Panc1 (cell line): ENCODE results near the gene ABLIM2. TPM values are rescaled to one million over a fixed set of nuclear protein-coding genes. Genes with fewer than 3 reads are reported as not detected.

Source experiments
- ATAC-seq: fragments of 200-7000 bp; cut with Tn5 transposase; 2 replicates; pipeline ENCODE4 v1.9.1; 2020; ENCODE audit warnings: mild to moderate bottlenecking, moderate library complexity
- BruUV-seq: library from RNA; stranded (reverse); fragments of 400-500 nt; replicated peaks from 2 replicates; lab custom pipeline; 2021; lab: Mats Ljungman, UMichigan
- CTCF ChIA-PET: fragments of 300-600 bp; sonication (Branson Sonifier 250); formaldehyde crosslinking; loops from one replicate; lab custom pipeline; 2022; ENCODE audit warnings: antibody characterized with exemption; lab: Charles Lee
- POLR2A ChIA-PET: fragments of 300-600 bp; sonication (Branson Sonifier 250); formaldehyde crosslinking; loops from one replicate; lab custom pipeline; 2022; ENCODE audit warnings: antibody characterized with exemption; lab: Charles Lee
- DNase-seq: peaks from one replicate; pipeline ENCODE4 v3.0.0-alpha.2; 2010; ENCODE audit warnings: low read depth, low spot score
- H3K27ac ChIP-seq: 2 replicates; pipeline ENCODE4 v1.5.1; 2011; ENCODE audit warnings: mild to moderate bottlenecking, low read length, inconsistent platforms
- H3K27me3 ChIP-seq: fragments of 200-500 bp; sonication (Bioruptor generic); 2 replicates; pipeline ENCODE4 v1.6.0; 2014; ENCODE audit warnings: low read length, inconsistent platforms; ENCODE audit not compliant: control insufficient read depth, insufficient read depth
- H3K36me3 ChIP-seq: fragments of 200-500 bp; sonication (Bioruptor generic); 2 replicates; pipeline ENCODE4 v1.5.1; 2014; ENCODE audit warnings: inconsistent platforms, mild to moderate bottlenecking, low read length, moderate library complexity; ENCODE audit not compliant: control insufficient read depth, insufficient read depth
- H3K4me1 ChIP-seq: 2 replicates; pipeline ENCODE4 v1.5.1; 2011; ENCODE audit warnings: inconsistent platforms, mild to moderate bottlenecking, low read length, moderate library complexity; ENCODE audit not compliant: control insufficient read depth, insufficient read depth
- H3K4me3 ChIP-seq, 2 experiments: 2 replicates each; pipeline ENCODE4 v1.5.1; 2011 to 2012; ENCODE audit warnings: low read depth in 2 of 2, low read length in 2 of 2, mild to moderate bottlenecking in 2 of 2, inconsistent platforms in 1 of 2, moderate library complexity in 1 of 2
- H3K9me3 ChIP-seq: fragments of 200-500 bp; sonication (Bioruptor generic); 2 replicates; pipeline ENCODE4 v1.5.1; 2014; ENCODE audit warnings: low read depth, mild to moderate bottlenecking, inconsistent platforms, low read length, moderate library complexity; ENCODE audit not compliant: control insufficient read depth, insufficient read depth
- POLR2AphosphoS5 ChIP-seq: IDR thresholded peaks from 2 replicates; pipeline ENCODE4 v1.6.1; 2012; ENCODE audit warnings: mild to moderate bottlenecking, low read depth, low read length, moderate library complexity
- REST ChIP-seq, 2 experiments: IDR thresholded peaks; 2 replicates each; pipeline ENCODE4 v1.6.1; 2011 to 2012; ENCODE audit warnings: low read depth in 2 of 2, control low read depth in 1 of 2, low read length in 1 of 2, mild to moderate bottlenecking in 1 of 2, moderate library complexity in 1 of 2; ENCODE audit not compliant: insufficient read depth in 1 of 2
- SIN3A ChIP-seq: IDR thresholded peaks from 2 replicates; pipeline ENCODE4 v1.6.1; 2012; ENCODE audit warnings: low read depth, mild to moderate bottlenecking, low read length, moderate library complexity, borderline replicate concordance; ENCODE audit not compliant: insufficient read depth
- TCF7L2 ChIP-seq: IDR thresholded peaks from 2 replicates; pipeline ENCODE4 v1.6.1; 2011; ENCODE audit warnings: mild to moderate bottlenecking, low read depth, low read length, inconsistent platforms
- in situ Hi-C: cut with HindIII; loops from 2 replicates; pipeline ENCODE4 v1.10.0; 2016; ENCODE audit warnings: low sequenced_read_pairs, low pct_unique_long_range_greater_than_20kb
- intact Hi-C: fragments of 100-400 bp; cut with micrococcal nuclease; formaldehyde crosslinking; loops from one replicate; pipeline ENCODE4 v1.10.0; 2022; ENCODE audit not compliant: unreplicated experiment
- total RNA-seq: library from RNA; stranded (reverse); gene quantifications from one replicate; pipeline ENCODE4 v1.2.1, GENCODE V29; 2021; ENCODE audit not compliant: unreplicated experiment
- TF ChIP-seq, protein P1 (sequence below): fragments of 450-650 bp; IDR thresholded peaks from 2 replicates; pipeline ENCODE4 v1.5.1; 2017; ENCODE audit warnings: mild to moderate bottlenecking

The ABLIM2 gene
- total RNA-seq, 1 experiment from 2014 or later: 0.64 TPM

DNA sequence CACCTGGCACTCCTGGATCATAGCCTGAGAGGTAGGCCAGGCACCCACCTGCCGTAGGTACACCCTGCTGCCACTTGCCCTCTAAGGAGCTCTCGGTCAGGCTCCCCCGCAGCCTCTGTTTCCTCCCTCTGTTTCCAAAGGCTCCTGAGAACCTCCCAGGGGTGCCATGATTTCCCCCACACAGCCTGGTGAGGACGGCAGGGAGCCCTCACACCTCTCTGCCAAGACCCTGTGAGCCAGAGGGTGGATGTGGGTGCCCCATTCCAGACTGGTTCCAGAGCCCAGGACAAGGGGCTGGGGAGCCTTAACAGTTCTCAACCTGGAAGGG is 1.6 kb upstream of the ABLIM2 start:
- Histone ChIP-seq H3K4me1 (peaks cover 3% of the 10 kb centered on the region; the same call in 1 of the 2 replicates), H3K4me3 (no peak overlapping the region), H3K27ac (no peak overlapping the region), H3K9me3 (no peaks in the 10 kb centered on the region), H3K36me3 (no peaks in the 10 kb centered on the region), H3K27me3 (no peaks in the 10 kb centered on the region)
- ATAC-seq (no peak), DNase-seq (no peak)
- in situ Hi-C loops: no loop called here
- TF ChIP-seq, protein P1, sequence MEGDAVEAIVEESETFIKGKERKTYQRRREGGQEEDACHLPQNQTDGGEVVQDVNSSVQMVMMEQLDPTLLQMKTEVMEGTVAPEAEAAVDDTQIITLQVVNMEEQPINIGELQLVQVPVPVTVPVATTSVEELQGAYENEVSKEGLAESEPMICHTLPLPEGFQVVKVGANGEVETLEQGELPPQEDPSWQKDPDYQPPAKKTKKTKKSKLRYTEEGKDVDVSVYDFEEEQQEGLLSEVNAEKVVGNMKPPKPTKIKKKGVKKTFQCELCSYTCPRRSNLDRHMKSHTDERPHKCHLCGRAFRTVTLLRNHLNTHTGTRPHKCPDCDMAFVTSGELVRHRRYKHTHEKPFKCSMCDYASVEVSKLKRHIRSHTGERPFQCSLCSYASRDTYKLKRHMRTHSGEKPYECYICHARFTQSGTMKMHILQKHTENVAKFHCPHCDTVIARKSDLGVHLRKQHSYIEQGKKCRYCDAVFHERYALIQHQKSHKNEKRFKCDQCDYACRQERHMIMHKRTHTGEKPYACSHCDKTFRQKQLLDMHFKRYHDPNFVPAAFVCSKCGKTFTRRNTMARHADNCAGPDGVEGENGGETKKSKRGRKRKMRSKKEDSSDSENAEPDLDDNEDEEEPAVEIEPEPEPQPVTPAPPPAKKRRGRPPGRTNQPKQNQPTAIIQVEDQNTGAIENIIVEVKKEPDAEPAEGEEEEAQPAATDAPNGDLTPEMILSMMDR: no peak
- no peak for TF ChIP-seq SIN3A
- no peak for TF ChIP-seq TCF7L2
- TF ChIP-seq REST (IDR thresholded peaks at IDR 0.05; ENCODE audit: insufficient read depth in 1 of 2, low read depth in 2 of 2, low read length in 1 of 2): no peak
- TF ChIP-seq POLR2AphosphoS5: no peak
- no TSS peak for BruUV-seq
- ChIA-PET CTCF (no interaction called here), POLR2A (no interaction called here)
- intact Hi-C loops: no loop called here

- ATAC-seq (no peak), DNase-seq (no peak)
- peaks cover 3% of the 10 kb centered on the region; the same call in 1 of the 2 replicates for H3K4me1 ChIP-seq
- H3K9me3 ChIP-seq: no peaks in the 10 kb centered on the region
- intact Hi-C loops (no loop called here), in situ Hi-C loops (no loop called here)
- BruUV-seq: no TSS peak
- peak overlapping the region; percentile 64 to 81 for H3K4me3 ChIP-seq
- no peaks in the 10 kb centered on the region for H3K27me3 ChIP-seq
- ChIA-PET POLR2A (no interaction called here), CTCF (no interaction called here)
- TF ChIP-seq POLR2AphosphoS5 (no peak), TCF7L2 (no peak), REST (IDR thresholded peaks at IDR 0.05; ENCODE audit: insufficient read depth in 1 of 2, low read depth in 2 of 2, low read length in 1 of 2) (no peak), SIN3A (no peak)
- TF ChIP-seq, protein P1: no peak
- no peaks in the 10 kb centered on the region for H3K36me3 ChIP-seq
- H3K27ac ChIP-seq: no peak overlapping the region; the same call in 1 of the 2 replicates
These were observed 1.1 kb upstream of the ABLIM2 start for GRCh38 chr4:8159537-8160232.
